ENCODE results near the gene RPS5. TPM values are rescaled to one million over a fixed set of nuclear protein-coding genes. Genes with fewer than 3 reads are reported as not detected.

Gene RPS5
- total RNA-seq, 2 experiments from 2014 or later = 1,415 to 1,438 TPM

- no peak overlapping the region for H3K27ac Mint-ChIP-seq
- peaks cover 4% of the 10 kb centered on the region for H3K27me3 Mint-ChIP-seq
- peaks cover 20% of the 10 kb centered on the region for H3K4me1 Mint-ChIP-seq (ENCODE audit: low read depth)
- no peak for DNase-seq
- no peak overlapping the region for H3K4me3 Mint-ChIP-seq
- H3K9me3 Mint-ChIP-seq = no peaks in the 10 kb centered on the region
- CTCF ChIA-PET = no interaction called here
- intact Hi-C loops (cut with micrococcal nuclease) = no loop called here
- POLR2A ChIA-PET = no interaction called here
- H3K36me3 Mint-ChIP-seq = peaks cover 4% of the 10 kb centered on the region
Observed at GRCh38 chr19:58351990-58352755, 34.9 kb upstream of the RPS5 start.

- ChIA-PET POLR2A (no interaction called here), CTCF (no interaction called here)
- H3K36me3 Mint-ChIP-seq = peaks cover 4% of the 10 kb centered on the region
- no peak within 1 kb of the TSS for H3K27ac Mint-ChIP-seq
- intact Hi-C loops (cut with micrococcal nuclease) = no loop called here
- H3K4me3 Mint-ChIP-seq = no peak within 1 kb of the TSS
- H3K4me1 Mint-ChIP-seq (ENCODE audit: low read depth) = peaks cover 19% of the 10 kb centered on the region
- peaks cover 4% of the 10 kb centered on the region for H3K27me3 Mint-ChIP-seq
- no peak for DNase-seq
- no peaks in the 10 kb centered on the region for H3K9me3 Mint-ChIP-seq
Observed at GRCh38 chr19:58352760-58353671, 34.1 kb upstream of the RPS5 start, which contains the start of gene A1BG. TSS of gene A1BG (minus strand) at chr19:58353492. CDS start at chr19:58353437, 55 bp downstream.

- peaks cover 4% of the 10 kb centered on the region for H3K27me3 Mint-ChIP-seq
- H3K36me3 Mint-ChIP-seq = peaks cover 4% of the 10 kb centered on the region
- POLR2A ChIA-PET = no interaction called here
- no peak overlapping the region for H3K27ac Mint-ChIP-seq
- H3K4me3 Mint-ChIP-seq = no peak overlapping the region
- DNase-seq = no peak
- intact Hi-C loops (cut with micrococcal nuclease) = no loop called here
- H3K4me1 Mint-ChIP-seq (ENCODE audit: low read depth) = peaks cover 15% of the 10 kb centered on the region
- H3K9me3 Mint-ChIP-seq = no peaks in the 10 kb centered on the region
- CTCF ChIA-PET = interaction anchor here (1.0 kb wide), 1 partner anchor 9 kb away, joined by 3 read pairs; the partner anchor contains the start of gene ZNF497
Observed at GRCh38 chr19:58353717-58354477, 33.2 kb upstream of the RPS5 start.

GRCh38 chr19:58354478-58355030 is 32.5 kb upstream of the RPS5 start:
- no peak overlapping the region for H3K4me3 Mint-ChIP-seq
- H3K4me1 Mint-ChIP-seq (ENCODE audit: low read depth) = peaks cover 12% of the 10 kb centered on the region
- intact Hi-C loops (cut with micrococcal nuclease) = no loop called here
- DNase-seq = no peak
- POLR2A ChIA-PET = no interaction called here
- CTCF ChIA-PET = interaction anchor here (1.0 kb wide), 1 partner anchor 8 kb away, joined by 3 read pairs; the partner anchor contains the start of gene ZNF497
- H3K9me3 Mint-ChIP-seq = no peaks in the 10 kb centered on the region
- peaks cover 2% of the 10 kb centered on the region for H3K27me3 Mint-ChIP-seq
- H3K36me3 Mint-ChIP-seq = peaks cover 2% of the 10 kb centered on the region
- H3K27ac Mint-ChIP-seq = no peak overlapping the region

GRCh38 chr19:58355215-58355796 is 31.8 kb upstream of the RPS5 start:
- POLR2A ChIA-PET = interaction anchor here (1.7 kb wide), 1 partner anchor 8 kb away, joined by 8 read pairs; no protein-coding TSS in a partner anchor
- CTCF ChIA-PET = interaction anchor here (1.0 kb wide), 1 partner anchor 8 kb away, joined by 3 read pairs; no protein-coding TSS in a partner anchor
- DNase-seq = no peak
- Mint-ChIP-seq H3K36me3 (no peaks in the 10 kb centered on the region), H3K4me3 (no peak overlapping the region), H3K27me3 (no peaks in the 10 kb centered on the region), H3K9me3 (no peaks in the 10 kb centered on the region), H3K4me1 (ENCODE audit: low read depth) (peaks cover 10% of the 10 kb centered on the region), H3K27ac (no peak overlapping the region)
- intact Hi-C loops (cut with micrococcal nuclease) = no loop called here

GRCh38 chr19:58355908-58356765 is 30.9 kb upstream of the RPS5 start:
- ChIA-PET POLR2A (interaction anchor here (1.7 kb wide), 1 partner anchor 9 kb away, joined by 8 read pairs; no protein-coding TSS in a partner anchor), CTCF (interaction anchor here (1.0 kb wide), 1 partner anchor 9 kb away, joined by 3 read pairs; no protein-coding TSS in a partner anchor)
- H3K27ac Mint-ChIP-seq = no peak overlapping the region

GRCh38 chr19:58356766-58357480 is 30.1 kb upstream of the RPS5 start:
- no peaks in the 10 kb centered on the region for H3K9me3 Mint-ChIP-seq
- ChIA-PET POLR2A (interaction anchor here (1.7 kb wide), 1 partner anchor 10 kb away, joined by 8 read pairs; no protein-coding TSS in a partner anchor), CTCF (interaction anchor here (0.8 to 1.0 kb wide), 2 partner anchors 10 to 163 kb away, joined by 3 to 5 read pairs; partner anchors contain the start of gene ZBTB45)
- intact Hi-C loops (cut with micrococcal nuclease) = no loop called here
- H3K27ac Mint-ChIP-seq = no peak overlapping the region
- no peaks in the 10 kb centered on the region for H3K27me3 Mint-ChIP-seq
- DNase-seq = no peak
- H3K4me3 Mint-ChIP-seq = peak overlapping the region; percentile 12
- peaks cover 12% of the 10 kb centered on the region for H3K4me1 Mint-ChIP-seq (ENCODE audit: low read depth)
- H3K36me3 Mint-ChIP-seq = no peaks in the 10 kb centered on the region

More at GRCh38 chr19:58355908-58356765, 30.9 kb upstream of the RPS5 start:
- no peaks in the 10 kb centered on the region for H3K9me3 Mint-ChIP-seq
- no peaks in the 10 kb centered on the region for H3K36me3 Mint-ChIP-seq
- H3K4me1 Mint-ChIP-seq (ENCODE audit: low read depth) = peaks cover 10% of the 10 kb centered on the region
- peak; percentile 46 for DNase-seq
- H3K27me3 Mint-ChIP-seq = no peaks in the 10 kb centered on the region
- H3K4me3 Mint-ChIP-seq = peak overlapping the region; percentile 12
- intact Hi-C loops (cut with micrococcal nuclease) = no loop called here

- ChIA-PET CTCF (interaction anchor here (0.8 kb wide), 1 partner anchor 162 kb away, joined by 5 read pairs; the partner anchor contains the start of gene ZBTB45), POLR2A (no interaction called here)
- Mint-ChIP-seq H3K27ac (no peak overlapping the region), H3K27me3 (no peaks in the 10 kb centered on the region), H3K36me3 (no peaks in the 10 kb centered on the region), H3K4me3 (no peak overlapping the region), H3K9me3 (no peaks in the 10 kb centered on the region), H3K4me1 (ENCODE audit: low read depth) (peaks cover 16% of the 10 kb centered on the region)
- intact Hi-C loops (cut with micrococcal nuclease) = no loop called here
- DNase-seq = no peak
Observed at GRCh38 chr19:58357481-58358145, 29.5 kb upstream of the RPS5 start.

- intact Hi-C loops (cut with micrococcal nuclease) = loop anchor here (1.0 kb wide), 6 partner anchors 15 to 78 kb away; partner anchors contain the start of genes ERVK3-1, ZNF132, ZNF837 and ZSCAN22
- DNase-seq = peak; percentile 70
- H3K9me3 Mint-ChIP-seq = no peaks in the 10 kb centered on the region
- ChIA-PET CTCF (interaction anchor here (1.3 to 1.4 kb wide), 2 partner anchors 8 to 152 kb away, joined by 3 read pairs; no protein-coding TSS in a partner anchor), POLR2A (interaction anchor here (0.9 to 2.0 kb wide), 6 partner anchors 14 to 158 kb away, joined by 4 to 12 read pairs (median 6); partner anchors contain the start of genes ERVK3-1, ZBTB45, ZNF584 and ZNF837)
- H3K27me3 Mint-ChIP-seq = no peaks in the 10 kb centered on the region
- H3K4me3 Mint-ChIP-seq = peak overlapping the region; percentile 94
- H3K4me1 Mint-ChIP-seq (ENCODE audit: low read depth) = peaks cover 10% of the 10 kb centered on the region
- H3K27ac Mint-ChIP-seq = peak overlapping the region; percentile 89
- H3K36me3 Mint-ChIP-seq = no peaks in the 10 kb centered on the region
Observed at GRCh38 chr19:58361900-58362271, 25.2 kb upstream of the RPS5 start.
